NOMO-1 (cell line): ENCODE data around the gene NR1D1.
"Not testable (repeated sequence)": the region's sequence is repeated elsewhere in the genome, so short reads cannot be mapped to it uniquely, and the experiment has no call there.

Experiments used
- DNase-seq, 2 experiments: peaks; one replicate each; lab custom pipeline; 2025; ENCODE audit not compliant: unreplicated experiment in 2 of 2; lab: John Stamatoyannopoulos, UW

NR1D1 gene

DNA sequence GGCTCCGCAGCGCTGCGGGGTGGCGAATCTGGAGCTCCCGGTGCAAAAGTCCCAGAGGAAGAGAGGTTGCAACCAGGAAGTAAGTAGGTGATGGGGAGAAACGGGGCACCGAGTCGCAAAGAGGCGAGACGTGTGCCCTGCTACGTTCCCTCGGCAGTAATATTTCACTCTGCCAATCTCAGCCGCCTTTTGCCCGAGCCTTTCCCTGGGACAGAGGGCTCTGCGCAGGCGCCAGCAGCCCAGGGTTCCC is at the start of gene NR1D1:
TSS of gene NR1D1 (minus strand) at position 171 of the 250 bp plus-strand sequence. CDS start 495 bp downstream, outside the sequence.
- no peak for DNase-seq

- no peak for DNase-seq
Observed at GRCh38 chr17:40148527-40148926, 48.1 kb upstream of the NR1D1 start.

- no peak for DNase-seq
Observed at GRCh38 chr17:40145476-40145875, 45.1 kb upstream of the NR1D1 start.

- not testable (repeated sequence) for DNase-seq
Observed at GRCh38 chr17:40143166-40143565, 42.8 kb upstream of the NR1D1 start.

DNA sequence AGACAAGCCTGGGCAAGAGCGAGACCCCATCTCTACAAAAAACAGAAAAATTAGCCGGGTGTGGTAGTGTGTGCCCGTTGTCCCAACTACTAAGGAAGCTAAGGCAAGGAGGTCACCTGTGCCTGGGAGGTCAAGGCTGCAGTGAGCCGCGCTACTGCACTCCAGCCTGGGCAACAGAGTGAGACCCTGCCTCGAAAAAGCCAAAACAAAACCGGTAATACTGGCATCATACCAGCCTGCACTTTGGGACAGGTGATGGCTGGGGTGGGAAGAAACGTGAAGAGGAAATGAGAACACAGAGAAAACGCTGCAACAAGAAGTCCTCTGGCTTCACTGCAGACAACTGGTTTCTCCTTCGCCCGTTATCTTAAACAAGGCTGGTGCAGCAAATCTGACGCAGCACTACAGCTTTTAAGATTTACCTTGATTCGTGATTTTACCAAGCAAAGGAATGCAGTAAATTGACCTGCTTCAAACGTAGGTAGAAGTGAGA is 39.2 kb upstream of the NR1D1 start:
- DNase-seq: peak in 1 of 2 experiments; percentile 69

GRCh38 chr17:40135817-40136216 is 35.4 kb upstream of the NR1D1 start:
- no peak for DNase-seq

- no peak for DNase-seq
Observed at GRCh38 chr17:40134184-40134583, 33.8 kb upstream of the NR1D1 start.

DNA sequence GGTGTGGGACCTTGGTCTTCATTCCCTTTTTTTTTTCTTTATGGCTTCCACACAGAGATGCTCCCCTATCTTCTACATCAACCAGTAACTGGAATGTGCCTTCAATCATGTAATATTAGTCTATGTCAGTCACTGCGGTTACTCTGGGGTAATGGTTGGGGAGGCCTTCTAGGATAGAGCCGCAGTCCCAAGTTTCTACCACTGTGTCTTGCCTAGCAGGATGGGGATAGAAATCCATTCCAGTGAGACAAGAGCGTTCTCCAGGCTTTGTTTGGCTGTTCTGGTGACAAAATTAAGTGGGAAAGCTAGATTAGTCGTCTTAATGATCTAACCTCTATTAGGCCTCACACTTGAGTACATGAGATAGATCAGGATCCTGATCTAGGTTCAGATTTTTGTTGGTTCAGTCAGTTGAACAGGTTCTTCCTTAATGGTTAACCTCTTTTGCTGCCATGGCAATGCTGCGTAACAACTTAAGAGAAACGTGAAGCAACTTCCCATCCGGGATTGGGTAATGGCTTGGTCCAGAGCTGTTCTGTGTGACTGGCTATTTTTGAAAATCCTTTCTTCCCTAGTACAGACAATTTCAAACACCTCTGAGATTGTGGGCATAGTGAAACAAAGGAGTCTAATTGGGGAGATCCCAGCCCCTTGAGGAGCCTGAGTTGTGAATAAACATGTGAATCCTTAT is 30.1 kb upstream of the NR1D1 start:
- peak; percentile 86 to 95 for DNase-seq

DNA sequence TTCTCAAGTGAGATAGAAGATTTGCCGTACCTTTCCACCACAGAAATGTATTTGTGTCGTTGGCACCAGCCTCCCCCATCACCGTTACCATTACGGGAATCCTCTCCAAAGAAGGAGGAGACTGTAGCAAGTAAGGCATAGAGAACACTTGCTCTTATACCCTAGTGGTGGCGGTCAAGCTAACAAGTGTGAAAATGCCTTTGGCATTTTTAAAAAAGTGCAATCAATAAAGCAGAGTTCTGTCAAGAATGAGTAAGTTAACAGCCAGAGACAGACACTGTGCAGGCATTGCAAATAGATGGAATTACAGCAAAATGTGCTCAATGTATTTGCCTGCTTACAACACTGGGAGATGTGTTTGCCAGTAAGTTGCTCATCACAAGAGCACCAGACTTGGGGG is 29.1 kb upstream of the NR1D1 start:
- DNase-seq: no peak

- DNase-seq: peak; percentile 10 to 32
Observed at GRCh38 chr17:40124279-40125141, 24.1 kb upstream of the NR1D1 start.

DNA sequence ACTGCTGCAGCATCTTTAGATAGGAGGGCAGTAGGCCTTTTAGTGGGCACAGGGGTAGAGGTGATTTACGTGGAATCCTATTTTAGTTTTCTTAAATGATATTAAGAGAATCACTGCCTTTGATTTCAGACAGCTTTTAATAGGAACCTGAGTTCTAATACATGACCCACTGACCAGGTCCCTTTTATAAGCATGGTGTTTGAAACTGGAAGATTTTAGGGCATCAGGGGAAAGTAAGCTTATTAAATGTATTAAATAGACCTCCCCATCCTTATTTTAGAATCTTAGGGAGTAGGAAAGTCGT is 23.4 kb upstream of the NR1D1 start:
- DNase-seq: no peak

- DNase-seq: peak; percentile 50 to 63
Observed at GRCh38 chr17:40122999-40123810, 22.8 kb upstream of the NR1D1 start.

DNA sequence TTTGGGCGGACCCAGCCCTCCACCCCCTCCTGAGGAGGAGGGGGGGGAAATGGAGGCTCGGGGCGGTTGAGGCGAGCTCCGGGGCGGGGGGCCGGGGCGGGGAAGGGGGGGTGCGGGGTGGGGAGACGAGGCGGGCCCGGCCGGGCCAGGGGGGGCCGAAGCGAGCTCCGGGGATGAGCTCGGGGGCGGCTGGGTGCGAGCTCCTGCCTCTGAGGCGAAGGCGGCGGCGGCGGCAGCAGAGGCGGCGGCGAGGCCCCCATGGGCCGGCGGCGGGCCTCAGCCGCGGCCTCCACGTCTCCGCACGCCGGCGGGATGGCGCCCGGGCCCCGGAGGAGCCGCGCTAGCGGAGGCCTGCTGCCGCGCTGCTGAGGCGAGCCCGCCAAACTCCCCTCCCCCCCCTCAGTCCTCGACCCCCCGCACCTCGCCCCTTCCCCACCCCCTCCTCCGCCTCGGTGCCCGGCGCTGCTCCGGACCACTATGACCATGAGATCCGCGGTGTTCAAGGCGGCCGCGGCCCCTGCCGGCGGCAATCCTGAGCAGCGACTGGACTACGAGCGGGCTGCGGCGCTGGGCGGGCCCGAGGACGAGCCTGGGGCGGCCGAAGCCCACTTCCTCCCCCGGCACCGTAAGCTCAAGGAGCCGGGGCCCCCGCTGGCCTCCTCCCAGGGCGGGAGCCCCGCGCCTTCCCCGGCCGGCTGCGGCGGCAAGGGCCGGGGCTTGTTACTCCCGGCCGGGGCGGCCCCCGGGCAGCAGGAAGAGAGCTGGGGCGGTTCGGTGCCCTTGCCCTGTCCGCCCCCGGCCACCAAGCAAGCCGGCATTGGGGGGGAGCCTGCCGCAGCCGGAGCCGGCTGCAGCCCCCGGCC is 22.0 kb upstream of the NR1D1 start:
- DNase-seq: peak in 1 of 2 experiments; percentile 15

GRCh38 chr17:40121181-40122135 is 21.1 kb upstream of the NR1D1 start, which contains the start of gene MSL1:
TSS of gene MSL1 (plus strand) at chr17:40121971. CDS start at chr17:40122613, 642 bp downstream.
- peak; percentile 59 to 75 for DNase-seq

DNA sequence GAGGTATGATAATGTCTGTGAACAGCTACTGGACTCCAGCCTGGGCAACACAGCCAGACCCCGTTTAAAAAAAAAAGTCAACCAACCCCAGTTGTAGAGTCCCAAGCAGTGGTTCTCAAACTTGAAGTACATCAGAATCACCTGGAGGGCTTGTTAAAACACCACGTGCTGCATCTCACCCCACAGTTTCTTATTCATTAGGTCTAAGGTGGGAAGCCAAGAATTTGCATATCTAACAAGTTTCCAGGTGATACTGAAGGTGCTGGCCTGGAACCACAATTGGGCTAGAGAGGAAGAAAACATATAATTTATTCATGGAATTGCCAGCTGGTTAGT is 14.7 kb upstream of the NR1D1 start:
- DNase-seq: no peak

- DNase-seq: no peak
Observed at GRCh38 chr17:40113907-40114245, 13.5 kb upstream of the NR1D1 start.

- peak; percentile 96 to 98 for DNase-seq
Observed at GRCh38 chr17:40113110-40113906, 12.9 kb upstream of the NR1D1 start.

GRCh38 chr17:40112718-40113109 is 12.3 kb upstream of the NR1D1 start:
- DNase-seq: no peak
